HG03196 (cell line): Measurements from ENCODE around the gene LCE4A.

Source experiments
- ATAC-seq: cut with Tn5 transposase; IDR thresholded peaks from one replicate; pipeline ENCODE4 v1.9.1; 2021; ENCODE audit not compliant: unreplicated experiment

The LCE4A gene

GRCh38 chr1:152745289-152745704, 37.3 kb downstream of the LCE4A start:
- ATAC-seq = no peak

- ATAC-seq = no peak
These were observed 37.9 kb downstream of the LCE4A start for GRCh38 chr1:152745765-152746444.

- no peak for ATAC-seq
These were observed 39.9 kb downstream of the LCE4A start for GRCh38 chr1:152747831-152748230.

- ATAC-seq = no peak
These were observed 44.3 kb downstream of the LCE4A start for GRCh38 chr1:152752225-152752624.

- ATAC-seq = no peak
These were observed 45.6 kb downstream of the LCE4A start for GRCh38 chr1:152753586-152753985.

GRCh38 chr1:152756872-152757271, 48.9 kb downstream of the LCE4A start:
- ATAC-seq = no peak

GRCh38 chr1:152757747-152758146, 49.8 kb downstream of the LCE4A start, which contains the start of gene KPRP:
KPRP (plus strand) TSS chr1:152758025; CDS start chr1:152759589, 1,564 bp downstream.
- ATAC-seq = no peak

- ATAC-seq = no peak
These were observed 50.7 kb downstream of the LCE4A start for GRCh38 chr1:152758636-152759035.
